OCI-M2 (cell line): ENCODE results near the gene SENP6.
"Not testable (repeated sequence)": the region's sequence is repeated elsewhere in the genome, so short reads cannot be mapped to it uniquely, and the experiment has no call there.

ENCODE experiments used
- DNase-seq: peaks from one replicate; lab custom pipeline; 2025; ENCODE audit not compliant: unreplicated experiment; lab: John Stamatoyannopoulos, UW

Gene SENP6

DNA sequence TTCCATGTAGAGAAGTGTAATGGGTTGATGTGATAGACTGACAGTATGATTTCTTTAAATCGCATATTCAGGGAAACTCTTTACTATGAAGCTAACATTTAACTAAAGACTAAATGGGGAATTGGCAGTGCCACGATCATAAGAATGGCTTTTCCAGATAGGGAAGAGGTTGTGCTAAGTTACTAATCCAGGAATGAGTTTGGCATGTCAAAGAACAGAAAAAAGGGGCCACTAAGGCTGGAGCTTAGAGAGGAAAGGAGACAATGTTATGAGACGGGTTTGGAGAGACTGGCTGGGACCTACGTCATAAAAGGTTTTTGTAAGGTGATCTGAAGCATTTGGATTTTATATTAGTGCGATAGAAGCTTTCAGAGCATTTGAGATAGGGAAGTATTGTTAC, 40.6 kb downstream of the SENP6 start:
- no peak for DNase-seq

DNA sequence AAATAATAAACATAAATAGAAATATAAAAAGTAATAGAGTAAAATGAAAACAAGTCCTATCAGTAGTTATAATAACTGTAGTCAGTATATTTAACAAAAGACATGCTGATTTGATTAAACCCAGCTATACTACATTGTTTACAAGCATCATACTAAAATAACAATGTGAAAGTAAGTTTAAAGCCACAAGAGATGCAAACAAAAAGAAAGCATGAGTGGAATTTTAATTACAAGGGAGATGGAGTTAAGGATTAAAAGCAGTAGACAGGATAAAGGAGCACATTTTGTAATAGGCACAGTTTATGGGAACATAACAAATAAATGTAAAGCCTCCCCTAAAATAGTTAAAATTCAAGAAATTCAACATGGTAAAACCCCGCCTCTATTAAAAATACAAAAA, 41.5 kb downstream of the SENP6 start:
- DNase-seq: no peak

DNA sequence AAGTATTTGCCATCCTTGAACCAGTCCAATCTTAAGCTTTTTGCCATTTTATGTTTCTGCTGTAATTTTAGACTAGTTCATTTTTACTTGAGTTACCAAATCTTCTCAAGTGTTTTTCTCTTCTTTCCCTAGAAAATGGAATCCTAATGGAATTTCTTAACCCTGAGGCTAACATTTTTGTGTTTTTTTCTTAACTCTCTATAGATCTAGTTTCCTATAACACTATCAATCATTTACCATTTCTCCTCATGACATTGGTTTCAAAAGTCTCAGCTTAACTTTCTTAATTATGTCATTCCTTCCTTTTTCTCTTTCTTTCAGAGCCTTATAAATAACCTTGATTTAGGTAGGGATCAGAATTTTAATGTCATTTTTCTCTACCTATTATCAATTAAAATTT, 54.8 kb downstream of the SENP6 start:
- no peak for DNase-seq

DNA sequence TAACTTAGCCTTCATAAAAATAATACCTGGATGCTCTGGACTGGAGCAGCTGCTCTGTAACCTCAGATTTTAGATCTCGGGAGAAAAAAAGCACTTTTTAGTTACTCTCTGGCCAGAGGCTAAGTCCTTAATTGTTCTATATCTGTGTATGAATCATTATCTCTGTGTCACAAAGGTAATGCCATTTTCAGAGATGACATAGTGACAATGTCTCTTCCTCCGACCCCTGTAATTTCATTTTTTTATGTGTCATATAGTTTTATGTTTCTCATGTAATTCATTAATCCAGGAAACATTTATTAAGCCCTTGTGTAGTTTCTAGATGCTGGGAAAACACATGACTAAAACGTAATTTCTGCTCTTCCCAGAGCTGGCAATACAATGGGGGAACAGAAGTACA, 55.6 kb downstream of the SENP6 start:
- DNase-seq: no peak

DNA sequence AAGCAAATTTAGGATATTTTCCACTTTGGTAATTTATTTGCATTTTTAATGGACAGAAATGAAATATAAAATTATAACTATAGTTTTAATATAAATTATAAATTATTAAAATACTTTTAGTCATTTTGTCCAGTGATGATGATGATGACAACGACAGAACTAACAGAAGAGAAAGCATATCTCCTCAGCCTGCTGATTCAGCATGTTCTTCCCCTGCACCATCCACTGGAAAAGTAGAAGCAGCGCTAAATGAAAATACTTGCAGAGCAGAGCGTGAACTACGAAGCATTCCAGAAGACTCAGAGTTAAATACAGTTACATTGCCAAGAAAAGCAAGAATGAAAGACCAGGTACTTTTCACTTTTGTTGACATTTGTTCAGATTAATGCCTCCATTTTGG, 64.9 kb downstream of the SENP6 start:
- DNase-seq: no peak

DNA sequence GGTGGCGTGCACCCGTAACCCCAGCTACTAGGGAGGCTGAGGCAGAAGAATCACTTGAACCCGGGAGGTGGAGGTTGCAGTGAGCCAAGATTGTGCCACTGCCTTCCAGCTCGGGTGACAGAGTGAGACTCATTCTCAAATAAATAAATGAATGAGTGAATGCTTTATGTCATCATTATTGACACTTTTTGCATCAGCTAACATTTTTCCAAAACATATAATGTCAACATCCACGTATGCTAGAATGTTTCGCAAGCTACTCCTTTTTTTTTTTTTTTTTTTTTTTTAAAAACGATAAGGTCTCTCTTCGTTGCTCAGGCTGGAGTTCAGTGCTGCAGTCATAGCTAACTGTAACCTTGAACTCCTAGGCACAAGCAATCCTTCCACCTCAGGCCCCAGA, 72.2 kb downstream of the SENP6 start:
- DNase-seq: no peak

DNA sequence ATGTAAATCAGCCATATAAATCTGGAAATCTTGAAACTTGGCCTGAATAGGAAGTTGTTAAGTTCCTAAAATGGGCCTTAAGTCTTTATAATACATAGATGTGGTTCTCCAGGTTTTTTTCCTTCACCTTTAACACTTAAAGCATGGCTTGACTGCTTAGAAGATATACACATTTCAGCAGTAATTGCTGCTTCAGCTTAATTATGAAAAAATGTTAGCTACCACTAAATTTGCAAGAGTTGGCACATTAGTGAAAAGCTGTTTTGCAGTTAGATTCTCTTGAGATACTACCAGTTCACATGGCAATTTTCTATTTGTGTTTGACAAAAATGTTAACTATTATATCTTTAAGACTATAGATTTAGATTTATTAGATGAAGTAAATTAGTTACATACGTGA, 74.7 kb downstream of the SENP6 start:
- DNase-seq: no peak

DNA sequence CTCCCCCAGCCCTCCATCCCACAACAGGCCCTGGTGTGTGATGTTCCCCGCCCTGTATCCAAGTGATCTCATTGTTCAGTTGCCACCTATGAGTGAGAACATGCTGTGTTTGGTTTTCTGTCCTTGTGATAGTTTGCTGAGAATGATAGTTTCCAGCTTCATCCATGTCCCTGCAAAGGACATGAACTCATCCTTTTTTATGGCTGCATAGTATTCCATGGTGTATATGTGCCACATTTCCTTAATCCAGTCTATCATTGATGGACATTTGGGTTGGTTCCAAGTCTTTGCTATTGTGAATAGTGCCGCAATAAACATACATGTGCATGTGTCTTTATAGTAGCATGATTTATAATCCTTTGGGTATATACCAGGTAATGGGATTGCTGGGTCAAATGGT, 80.9 kb downstream of the SENP6 start:
- not testable (repeated sequence) for DNase-seq

DNA sequence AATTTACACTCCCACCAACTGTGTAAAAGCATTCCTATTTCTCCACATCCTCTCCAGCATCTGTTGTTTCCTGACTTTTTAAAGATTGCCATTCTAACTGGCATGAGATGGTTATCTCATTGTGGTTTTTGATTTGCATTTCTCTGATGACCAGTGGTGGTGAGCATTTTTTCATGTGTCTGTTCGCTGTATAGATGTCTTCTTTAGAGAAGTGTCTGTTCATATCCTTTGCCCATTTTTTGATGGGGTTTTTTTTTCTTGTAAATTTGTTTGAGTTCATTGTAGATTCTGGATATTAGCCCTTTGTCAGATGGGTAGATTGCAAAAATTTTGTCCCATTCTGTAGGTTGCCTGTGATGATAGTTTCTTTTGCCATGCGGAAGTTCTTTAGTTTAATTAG, 81.3 kb downstream of the SENP6 start:
- DNase-seq: not testable (repeated sequence)

DNA sequence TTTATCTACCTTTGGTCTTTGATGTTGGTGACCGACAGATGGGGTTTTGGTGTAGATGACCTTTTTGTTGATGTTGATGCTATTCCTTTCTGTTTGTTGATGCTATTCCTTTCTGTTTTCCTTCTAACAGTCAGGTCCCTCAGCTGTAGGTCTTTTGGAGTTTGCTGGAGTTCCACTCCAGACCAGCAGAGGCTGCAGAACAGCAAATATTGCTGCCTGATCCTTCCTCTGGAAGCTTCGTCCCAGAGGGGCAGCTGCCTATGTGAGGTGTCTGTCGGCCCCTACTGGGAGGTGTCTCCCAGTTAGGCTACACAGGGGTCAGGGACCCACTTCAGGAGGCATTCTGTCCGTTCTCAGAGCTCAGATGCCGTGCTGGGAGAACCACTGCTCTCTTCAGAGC, 85.9 kb downstream of the SENP6 start:
- DNase-seq: not testable (repeated sequence)

DNA sequence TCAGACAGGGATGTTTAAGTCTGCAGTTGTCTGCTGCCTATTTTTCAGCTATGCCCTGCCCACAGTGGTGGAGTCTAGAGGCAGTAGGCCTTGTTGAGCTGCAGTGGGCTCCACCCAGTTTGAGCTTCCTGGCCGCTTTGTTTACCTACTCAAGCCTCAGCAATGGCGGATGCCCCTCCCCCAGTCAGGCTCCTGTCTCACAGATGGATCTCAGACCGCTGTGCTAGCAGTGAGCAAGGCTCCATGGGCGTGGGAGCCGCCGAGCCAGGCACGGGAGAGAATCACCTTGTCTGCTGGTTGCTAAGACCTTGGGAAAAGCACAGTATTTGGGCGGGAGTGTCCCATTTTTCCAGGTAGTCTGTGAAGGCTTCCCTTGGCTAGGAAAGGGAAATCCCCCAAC, 86.3 kb downstream of the SENP6 start:
- not testable (repeated sequence) for DNase-seq

DNA sequence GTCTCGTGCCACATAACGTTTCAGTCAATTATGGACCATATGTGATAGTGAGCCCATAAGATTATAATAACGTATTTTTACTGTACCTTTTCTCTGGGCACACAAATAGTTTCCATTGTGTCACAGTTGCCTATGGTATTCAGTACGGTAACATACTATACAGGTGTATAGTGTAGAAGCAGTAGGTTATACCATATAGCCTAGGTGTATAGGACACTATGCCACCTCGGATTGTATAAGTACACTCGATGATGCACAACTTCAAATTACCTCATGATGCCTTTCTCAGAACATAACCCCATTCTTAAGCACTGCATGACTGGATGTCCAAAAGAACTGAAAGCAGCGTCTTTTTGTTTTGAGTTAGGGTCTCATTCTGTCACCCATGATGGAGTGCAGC, 87.9 kb downstream of the SENP6 start:
- DNase-seq: no peak

DNA sequence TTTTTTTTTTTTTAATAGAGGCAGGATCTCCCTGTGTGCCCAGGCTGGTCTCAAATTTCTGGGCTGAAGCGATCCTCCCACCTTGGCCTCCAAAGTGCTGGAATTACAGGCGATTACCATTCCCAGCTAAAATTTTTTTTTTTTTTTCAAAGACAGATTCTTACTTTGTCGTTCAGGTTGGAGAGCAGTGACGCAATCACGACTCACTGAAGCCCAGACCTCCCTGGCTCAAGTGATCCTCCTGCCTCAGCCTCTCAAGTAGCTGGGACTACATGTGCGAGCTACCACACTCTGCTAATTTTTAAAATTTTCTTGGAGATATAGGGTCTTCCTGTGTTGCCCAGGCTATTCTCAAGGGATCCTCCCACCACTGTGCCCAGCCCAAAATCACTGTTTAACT, 89.3 kb downstream of the SENP6 start:
- DNase-seq: no peak

DNA sequence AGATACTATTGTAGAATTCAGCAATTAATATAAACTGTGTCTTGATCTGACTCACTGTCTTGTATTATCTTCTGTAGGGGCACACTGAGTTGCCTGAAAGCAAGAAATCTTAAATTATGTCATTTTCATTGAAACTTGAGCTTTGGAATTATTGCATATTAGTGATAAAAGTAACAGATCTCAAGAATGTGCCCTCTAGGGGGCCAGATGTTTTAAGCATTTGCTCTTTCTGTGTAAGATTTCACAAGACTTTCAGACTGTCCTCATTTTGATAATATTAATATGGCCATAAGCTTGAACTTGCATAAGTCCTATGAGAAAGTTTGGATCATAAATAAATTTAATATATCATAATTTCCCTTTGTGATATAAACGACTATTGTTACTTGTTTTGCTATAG, 91.9 kb downstream of the SENP6 start:
- no peak for DNase-seq

DNA sequence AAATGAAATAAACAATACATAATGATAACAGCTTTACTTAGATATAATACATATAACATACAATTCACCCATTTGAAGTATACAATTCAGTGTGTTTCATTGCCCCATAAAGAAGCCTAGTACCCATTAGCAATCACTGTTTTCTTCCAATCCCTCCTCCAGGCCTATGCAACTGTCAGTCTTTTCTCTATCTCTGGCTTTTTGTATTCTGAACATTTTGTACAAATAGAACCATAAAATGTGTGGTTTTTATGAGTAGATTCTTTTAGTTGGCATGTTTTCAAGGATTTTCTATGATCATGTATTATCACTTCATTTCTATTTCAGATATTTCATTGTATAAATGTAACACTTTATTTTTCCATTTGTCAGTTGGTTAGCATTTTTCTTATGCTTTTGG, 92.7 kb downstream of the SENP6 start:
- no peak for DNase-seq

DNA sequence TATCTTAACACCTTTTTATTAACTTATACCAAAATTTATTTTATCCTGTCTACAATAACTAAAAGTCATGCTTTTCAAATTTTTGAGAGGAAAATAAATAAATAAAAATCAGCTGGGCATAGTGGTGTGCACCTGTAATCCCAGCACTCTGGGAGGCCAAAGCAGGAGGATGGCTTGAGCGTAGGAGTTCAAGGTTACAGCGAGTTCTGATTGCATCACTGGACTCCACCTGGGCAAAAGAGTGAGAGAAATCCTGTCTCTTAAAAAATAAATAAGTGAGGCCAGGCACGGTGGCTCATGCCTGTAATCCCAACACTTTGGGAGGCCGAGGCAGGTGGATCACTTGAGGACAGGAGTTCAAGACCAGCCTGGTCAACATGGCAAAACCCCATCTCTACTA, 106.7 kb downstream of the SENP6 start:
- not testable (repeated sequence) for DNase-seq

DNA sequence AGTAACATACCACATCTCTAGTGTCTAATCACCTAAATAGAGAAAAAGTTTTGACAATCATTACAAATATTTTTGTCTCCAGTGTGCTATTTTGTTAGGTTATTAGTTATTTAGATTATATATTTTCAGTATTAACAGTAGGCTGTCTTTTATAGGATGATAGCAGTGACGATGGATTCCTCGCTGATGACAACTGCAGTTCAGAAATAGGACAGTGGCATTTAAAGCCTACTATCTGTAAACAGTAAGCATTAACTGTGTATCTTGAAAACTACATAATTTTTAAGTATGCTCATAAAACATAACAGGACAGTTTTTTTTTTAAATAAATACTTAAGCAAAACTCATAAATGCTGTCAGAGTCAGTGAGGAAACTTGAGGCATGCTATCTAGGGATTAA, 109.5 kb downstream of the SENP6 start:
- DNase-seq: no peak

DNA sequence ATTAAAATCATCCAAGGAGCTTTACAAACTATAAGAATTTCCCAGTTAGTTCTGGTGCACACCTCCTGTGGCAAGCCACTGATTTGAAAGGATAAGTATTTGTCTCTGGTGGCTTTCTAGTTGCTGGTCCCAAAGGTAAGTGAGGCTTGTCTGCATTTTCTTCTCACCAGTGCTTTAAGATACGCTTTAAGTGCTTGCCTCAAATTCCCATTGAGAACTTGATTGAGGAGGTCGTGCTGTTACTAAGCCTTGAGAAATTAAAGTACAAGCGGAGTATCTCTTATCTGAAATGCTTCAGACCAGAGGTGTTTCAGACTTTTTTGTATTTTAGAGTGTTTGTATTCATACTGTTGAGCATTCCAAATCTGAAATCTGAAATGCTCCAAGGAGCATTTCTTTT, 117.5 kb downstream of the SENP6 start:
- no peak for DNase-seq

DNA sequence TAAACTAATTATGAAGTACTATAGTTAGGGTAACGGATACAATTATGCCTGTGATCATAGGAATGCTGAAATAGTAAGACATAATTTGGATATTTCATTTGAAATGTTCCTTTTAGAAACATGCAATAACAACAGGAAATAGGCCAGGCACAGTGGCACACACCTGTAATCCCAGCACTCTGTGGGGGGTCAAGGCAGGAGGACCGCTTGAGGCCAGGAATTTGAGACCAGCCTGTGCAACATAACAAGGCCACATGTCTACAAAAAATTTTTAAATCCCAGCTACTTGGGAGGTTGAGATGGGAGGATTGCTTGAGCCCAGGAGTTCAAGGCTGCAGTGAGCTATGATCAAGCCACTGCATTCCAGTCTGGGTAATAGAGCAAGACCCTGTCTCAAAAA, 121.7 kb downstream of the SENP6 start:
- no peak for DNase-seq

DNA sequence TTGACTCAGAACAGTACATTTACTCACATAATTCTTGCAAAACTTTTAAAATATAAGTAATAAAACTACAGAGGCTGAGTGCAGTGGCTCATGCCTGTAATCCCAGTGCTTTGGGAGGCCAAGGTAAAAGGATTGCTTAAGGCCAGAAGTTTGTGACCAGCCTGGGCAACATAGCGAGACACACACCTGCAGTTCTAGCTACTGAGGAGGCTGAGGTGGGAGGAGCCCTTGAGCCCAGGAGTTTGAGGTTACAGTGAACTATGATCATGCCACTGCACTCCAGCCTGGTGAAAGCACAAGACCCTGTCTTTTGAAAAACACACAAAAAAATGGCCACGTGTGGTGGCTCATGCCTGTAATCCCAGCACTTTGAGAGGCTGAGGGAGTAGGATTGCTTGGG, 125.5 kb downstream of the SENP6 start:
- DNase-seq: no peak

DNA sequence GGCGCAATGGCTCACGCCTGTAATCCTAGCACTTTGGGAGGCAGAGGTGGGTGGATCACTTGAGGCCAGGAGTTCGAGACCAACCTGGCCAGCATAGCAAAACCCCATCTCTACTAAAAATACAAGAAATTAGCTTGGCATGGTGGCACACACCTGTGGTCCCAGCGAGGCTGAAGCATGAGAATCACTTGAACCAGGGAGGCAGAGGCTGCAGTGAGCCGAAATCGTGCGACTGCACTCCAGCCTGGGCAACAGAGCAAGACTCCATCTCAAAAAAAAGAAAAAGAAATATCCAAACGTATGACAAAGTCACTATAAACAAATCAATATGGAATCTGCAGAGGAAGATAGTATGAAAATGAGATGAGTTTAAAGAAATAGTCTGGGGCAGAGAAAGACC, 129.3 kb downstream of the SENP6 start:
- not testable (repeated sequence) for DNase-seq

DNA sequence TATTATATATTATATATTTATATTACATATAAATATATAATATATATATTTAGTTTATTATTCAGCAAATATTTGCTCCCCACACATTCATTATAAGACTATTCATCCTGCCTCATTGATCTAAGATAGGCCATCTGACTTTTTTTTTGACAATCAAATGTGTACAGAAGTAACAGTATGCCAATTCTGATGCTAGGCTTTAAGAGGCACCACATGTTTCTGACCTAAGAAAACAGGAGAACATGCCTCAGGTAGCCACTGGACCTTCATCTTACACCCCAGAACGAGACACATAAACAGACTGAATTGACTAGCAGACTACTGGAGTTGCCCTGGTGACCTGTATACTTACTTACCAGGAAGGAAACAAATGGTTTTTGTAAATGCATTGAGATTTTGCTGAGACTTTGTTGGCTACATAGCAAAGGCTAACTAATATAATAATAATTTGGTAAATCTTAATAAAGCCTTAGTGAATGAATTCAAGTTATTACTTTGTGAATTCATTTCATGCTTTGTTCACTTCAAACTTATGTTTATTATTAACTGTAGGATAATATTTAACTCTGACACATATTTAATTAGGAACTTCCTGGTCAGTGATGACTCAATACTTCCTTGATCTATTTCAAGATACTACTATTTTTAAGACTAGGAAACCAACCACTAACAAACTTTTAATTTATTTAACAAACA, 134.0 kb downstream of the SENP6 start:
- DNase-seq: no peak

DNA sequence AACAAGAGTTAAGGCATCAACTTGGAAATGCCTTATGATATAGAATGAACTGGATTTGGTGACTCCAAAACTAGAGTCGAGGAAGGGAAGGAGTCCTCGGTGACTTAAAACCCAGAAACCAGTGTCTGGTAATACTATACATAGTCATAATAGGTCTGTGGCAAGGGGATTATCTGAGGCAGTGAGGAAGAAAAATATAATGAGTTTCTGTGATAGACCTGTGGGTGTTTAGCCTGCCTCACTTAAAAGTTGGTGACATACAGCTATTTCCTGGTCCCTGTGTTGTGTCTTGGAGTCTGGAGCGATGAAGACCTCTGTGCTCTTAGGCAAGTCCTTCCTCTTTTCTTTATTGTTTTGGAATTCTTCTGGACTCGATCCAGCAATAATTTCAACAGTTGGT, 142.3 kb downstream of the SENP6 start:
- no peak for DNase-seq

DNA sequence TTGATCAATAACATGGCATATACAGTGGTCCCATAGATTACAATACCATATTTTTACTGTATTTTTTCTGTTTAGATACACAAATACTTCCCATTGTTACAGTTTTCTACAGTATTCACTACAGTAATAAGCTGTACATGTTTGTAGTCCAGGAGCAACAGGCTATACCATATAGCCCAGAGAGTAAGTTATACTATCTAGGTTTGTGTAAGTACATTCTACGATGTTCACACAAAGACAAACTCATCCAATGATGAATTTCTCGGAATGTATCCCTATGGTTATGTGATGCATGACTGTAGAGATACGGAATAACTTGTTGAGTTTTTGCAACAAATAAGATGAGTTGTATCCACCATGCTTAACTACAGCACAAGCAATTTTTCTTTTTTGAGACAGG, 143.7 kb downstream of the SENP6 start:
- no peak for DNase-seq
